AG08396 (cell line): ENCODE results near the gene CPNE9.

ENCODE experiments used
- DNase-seq: peaks from one replicate; pipeline ENCODE4 v3.0.0; 2012; ENCODE audit warnings: low spot score, mixed read lengths

CPNE9 gene

GRCh38 chr3:9687514-9687913 lies 16.1 kb upstream of the CPNE9 start:
- no peak for DNase-seq

DNA sequence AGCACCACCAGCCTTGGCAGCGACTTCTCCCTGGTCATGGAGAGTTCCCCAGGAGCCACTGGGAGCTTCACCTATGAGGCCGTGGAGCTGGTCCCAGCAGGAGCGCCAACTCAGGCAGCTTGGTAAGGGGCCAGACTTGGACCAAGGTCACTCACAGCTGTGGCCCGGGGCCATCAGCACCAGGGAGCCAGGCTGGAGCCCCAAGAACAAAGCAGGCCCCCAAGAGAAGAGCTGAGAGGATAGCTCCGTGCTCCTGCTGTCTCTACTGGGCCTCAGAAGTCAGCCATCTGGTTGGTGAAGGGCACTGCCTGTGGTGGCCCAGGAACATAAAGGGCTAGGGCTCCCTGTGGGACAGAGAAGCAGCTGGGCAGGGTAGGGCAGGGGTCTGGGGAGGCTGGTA lies 14.7 kb upstream of the CPNE9 start:
- DNase-seq, result no peak

DNA sequence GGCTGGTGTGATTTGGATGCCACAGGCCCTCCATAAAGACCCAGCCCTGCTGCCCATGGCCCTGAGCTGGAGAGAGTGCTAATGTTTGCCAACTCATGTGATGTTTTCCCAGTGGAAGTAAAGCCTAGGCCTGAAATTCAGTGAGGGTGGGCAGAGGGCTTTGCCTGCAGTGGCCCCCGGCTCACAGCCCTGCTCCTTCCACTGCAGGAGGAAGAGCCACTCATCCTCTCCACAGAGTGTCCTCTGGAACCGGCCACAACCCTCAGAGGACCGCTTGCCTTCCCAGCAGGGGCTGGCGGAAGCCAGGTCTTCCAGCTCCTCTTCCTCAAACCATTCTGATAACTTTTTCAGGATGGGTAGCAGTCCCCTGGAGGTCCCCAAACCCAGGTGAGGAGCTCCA lies 13.9 kb upstream of the CPNE9 start:
- no peak for DNase-seq

GRCh38 chr3:9690451-9691450 lies 12.9 kb upstream of the CPNE9 start:
- DNase-seq, result no peak

- no peak for DNase-seq
Observed at GRCh38 chr3:9691636-9692035, 12.0 kb upstream of the CPNE9 start.

- DNase-seq, result no peak
Observed at GRCh38 chr3:9692416-9692815, 11.2 kb upstream of the CPNE9 start.

DNA sequence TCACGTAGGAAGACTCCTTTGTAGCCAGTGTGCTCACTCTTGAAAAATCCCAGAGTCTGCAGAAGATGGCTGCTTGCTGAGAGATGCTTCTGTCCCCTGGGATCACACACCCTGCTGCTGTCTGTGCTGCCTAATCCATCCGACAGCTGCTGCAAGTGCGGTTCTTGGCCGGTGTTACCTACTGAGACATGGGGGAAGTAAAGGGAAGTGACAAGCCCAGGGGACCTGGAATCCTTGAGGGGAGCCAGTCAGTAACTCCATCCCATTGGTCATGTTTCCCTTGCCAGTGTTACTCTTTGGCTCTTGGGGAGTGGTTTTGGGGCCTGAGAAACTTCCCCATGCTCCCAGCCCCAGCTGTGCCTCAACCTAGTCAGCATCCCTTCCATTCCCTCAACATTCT lies 8.3 kb upstream of the CPNE9 start:
- DNase-seq, result no peak

- DNase-seq, result no peak
Observed at GRCh38 chr3:9695746-9696145, 7.9 kb upstream of the CPNE9 start.

DNA sequence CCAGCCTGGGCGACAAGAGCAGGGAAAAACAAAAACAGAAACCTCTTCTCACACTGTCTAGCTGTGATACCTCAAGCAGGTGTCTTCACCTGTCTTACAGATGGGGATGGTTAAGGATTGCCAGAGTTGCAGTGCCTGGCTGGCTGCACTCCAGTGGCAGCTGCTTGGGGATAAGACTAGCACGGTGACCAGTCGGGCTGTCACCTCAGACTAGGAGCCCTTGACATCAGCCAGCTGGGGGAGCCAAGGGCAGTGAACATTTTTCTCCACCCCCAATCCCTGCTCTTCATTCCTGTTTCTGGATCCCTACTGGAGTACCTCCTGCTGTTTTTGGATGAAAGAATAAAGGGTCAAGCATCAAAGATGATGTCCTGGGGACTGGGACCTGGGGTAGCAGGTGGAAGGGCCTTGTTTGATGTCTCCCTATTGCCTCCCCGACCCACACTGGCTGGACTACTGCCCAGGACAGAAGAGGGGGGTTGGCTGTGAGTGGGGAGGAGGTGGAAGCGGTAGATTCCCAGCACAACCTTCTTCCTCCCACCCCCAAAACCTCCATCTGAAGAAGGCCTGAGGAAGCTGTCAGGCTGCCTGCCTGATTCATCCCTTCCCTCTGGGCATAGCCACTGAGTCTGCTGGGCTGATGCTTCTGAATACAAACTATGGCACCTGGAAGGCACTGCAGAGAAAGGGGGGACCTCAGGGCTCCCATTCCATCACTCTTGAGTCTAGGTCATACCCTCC lies 7.0 kb upstream of the CPNE9 start:
- no peak for DNase-seq

- DNase-seq, result no peak
Observed at GRCh38 chr3:9697892-9698291, 5.7 kb upstream of the CPNE9 start.

GRCh38 chr3:9698293-9698692 lies 5.3 kb upstream of the CPNE9 start:
- no peak for DNase-seq

DNA sequence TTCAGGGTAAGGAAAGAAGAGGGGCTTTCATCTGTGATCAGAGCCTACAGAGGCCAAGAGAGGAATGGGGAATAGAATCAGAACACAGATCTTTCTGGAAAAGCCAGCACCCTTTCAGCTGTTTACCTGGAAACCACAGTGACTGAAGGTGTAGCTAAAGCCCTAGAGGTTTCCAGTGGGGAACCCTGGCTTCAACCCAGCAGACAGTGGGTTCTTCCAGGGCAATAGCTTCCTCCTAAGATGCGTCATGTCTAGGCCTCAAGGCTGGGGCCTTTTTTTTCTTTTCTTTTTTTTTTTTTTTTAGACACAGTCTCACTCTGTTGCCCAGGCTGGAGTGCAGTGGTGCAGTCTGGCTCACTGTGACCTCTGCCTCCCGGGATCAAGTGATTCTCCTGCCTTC lies 3.1 kb upstream of the CPNE9 start:
- no peak for DNase-seq

DNA sequence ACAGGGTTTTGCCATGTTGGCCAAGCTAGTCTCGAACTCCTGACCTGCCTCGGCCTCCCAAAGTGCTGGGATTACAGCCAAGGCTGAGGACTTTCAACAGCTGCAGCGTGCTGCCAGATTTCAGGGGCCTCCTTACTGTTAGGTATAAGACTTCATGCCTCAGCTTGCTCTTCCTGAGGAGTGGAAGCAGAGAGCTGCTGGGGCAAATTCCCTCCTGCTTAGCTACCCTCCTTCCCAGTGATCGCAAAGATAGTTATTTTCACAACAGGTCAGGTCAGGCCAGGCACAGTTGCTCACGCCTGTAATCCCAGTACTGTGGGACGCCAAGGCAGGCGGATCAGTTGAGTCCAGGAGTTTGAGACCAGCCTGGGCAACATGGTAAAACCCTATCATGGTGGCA lies 2.6 kb upstream of the CPNE9 start:
- no peak for DNase-seq

DNA sequence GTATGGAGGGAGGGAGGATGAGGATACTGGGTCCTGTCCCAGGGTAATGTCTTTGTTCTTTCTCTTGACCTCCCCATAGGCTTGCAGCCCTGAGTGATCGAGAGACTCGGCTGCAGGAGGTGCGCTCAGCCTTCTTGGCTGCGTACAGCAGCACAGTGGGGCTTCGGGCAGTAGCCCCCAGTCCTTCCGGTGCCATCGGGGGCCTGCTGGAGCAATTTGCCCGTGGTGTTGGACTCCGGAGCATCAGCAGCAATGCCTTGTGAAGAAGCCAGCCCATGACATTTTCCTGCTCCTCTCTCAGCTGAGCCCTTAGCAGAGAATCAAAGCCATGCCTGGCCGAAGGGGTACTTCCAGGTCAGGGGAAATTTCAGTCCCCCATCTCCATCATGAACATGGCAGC lies 1.9 kb upstream of the CPNE9 start:
- no peak for DNase-seq

DNA sequence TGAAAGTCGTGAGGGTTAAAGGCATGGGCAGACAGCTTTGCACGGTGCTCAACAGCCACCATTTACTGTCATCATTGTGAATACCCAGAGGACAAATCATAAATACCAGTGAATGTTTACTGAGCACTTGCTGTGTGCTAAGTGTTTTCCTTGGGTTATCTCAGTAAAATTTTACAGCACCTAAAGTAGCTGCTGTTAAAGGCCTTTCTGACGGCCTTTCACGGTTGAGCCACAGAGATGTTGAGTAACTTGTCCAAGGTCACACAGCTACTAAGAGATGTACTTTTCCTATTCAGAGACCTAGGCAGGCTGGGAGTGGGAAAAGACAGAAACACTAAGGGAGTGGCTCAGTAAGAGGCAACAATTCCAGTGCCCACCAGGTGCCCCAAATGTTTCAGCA lies 393 bp upstream of the CPNE9 start:
- no peak for DNase-seq

- DNase-seq, result peak; percentile 79
Observed at GRCh38 chr3:9704347-9705322, 1.0 kb downstream of the CPNE9 start.

- DNase-seq, result no peak
Observed at GRCh38 chr3:9710174-9710739, 6.6 kb downstream of the CPNE9 start.

- DNase-seq, result no peak
Observed at GRCh38 chr3:9712415-9712814, 8.8 kb downstream of the CPNE9 start.

- DNase-seq, result no peak
Observed at GRCh38 chr3:9713142-9713541, 9.5 kb downstream of the CPNE9 start.

DNA sequence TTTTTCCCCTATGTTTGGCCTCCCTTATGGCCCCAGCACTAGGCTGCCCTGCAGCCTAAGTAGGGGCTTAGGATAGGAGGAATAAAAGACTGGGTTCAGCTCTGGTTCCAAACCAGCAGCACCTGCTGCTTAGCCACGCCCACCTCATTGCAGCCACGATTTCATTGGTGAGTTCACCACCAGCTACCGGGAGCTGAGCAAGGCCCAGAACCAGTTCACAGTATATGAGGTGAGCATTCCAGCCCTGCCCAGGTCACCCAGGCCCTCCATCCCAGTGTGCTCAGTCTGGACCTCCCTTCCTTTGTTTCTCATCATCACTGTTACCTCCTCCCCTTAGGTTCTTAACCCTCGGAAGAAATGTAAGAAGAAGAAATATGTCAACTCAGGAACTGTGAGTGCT lies 11.5 kb downstream of the CPNE9 start:
- no peak for DNase-seq

GRCh38 chr3:9715764-9716437 lies 12.3 kb downstream of the CPNE9 start:
- peak; percentile 87 for DNase-seq
